ENCODE data around the gene SYNGR2.

The SYNGR2 gene

GRCh38 chr17:78143214-78144146 lies 24.9 kb upstream of the SYNGR2 start:
- TF ChIP-seq ZNF274 (IDR thresholded peaks at IDR 0.05; ENCODE audit: low read depth, low read length) = no peak
- H3K4me3 ChIP-seq (ENCODE audit: low read length) = no peak overlapping the region

GRCh38 chr17:78144147-78144719 lies 24.1 kb upstream of the SYNGR2 start:
- TF ChIP-seq ZNF274 (IDR thresholded peaks at IDR 0.05; ENCODE audit: low read depth, low read length) = no peak
- no peak overlapping the region for H3K4me3 ChIP-seq (ENCODE audit: low read length)

GRCh38 chr17:78144736-78145641 lies 23.4 kb upstream of the SYNGR2 start:
- no peak for TF ChIP-seq ZNF274 (IDR thresholded peaks at IDR 0.05; ENCODE audit: low read depth, low read length)
- H3K4me3 ChIP-seq (ENCODE audit: low read length) = no peak overlapping the region

GRCh38 chr17:78146471-78146869 lies 21.9 kb upstream of the SYNGR2 start:
- no peak for TF ChIP-seq ZNF274 (IDR thresholded peaks at IDR 0.05; ENCODE audit: low read depth, low read length)
- H3K4me3 ChIP-seq (ENCODE audit: low read length) = no peak overlapping the region

- no peak for TF ChIP-seq ZNF274 (IDR thresholded peaks at IDR 0.05; ENCODE audit: low read depth, low read length)
- H3K4me3 ChIP-seq (ENCODE audit: low read length) = no peak overlapping the region
Measured at GRCh38 chr17:78146881-78147280, 21.5 kb upstream of the SYNGR2 start.

GRCh38 chr17:78147315-78147998 lies 20.9 kb upstream of the SYNGR2 start:
- no peak for TF ChIP-seq ZNF274 (IDR thresholded peaks at IDR 0.05; ENCODE audit: low read depth, low read length)

GRCh38 chr17:78148286-78149016 lies 19.9 kb upstream of the SYNGR2 start:
- no peak for TF ChIP-seq ZNF274 (IDR thresholded peaks at IDR 0.05; ENCODE audit: low read depth, low read length)
- H3K4me3 ChIP-seq (ENCODE audit: low read length) = no peak overlapping the region

More at GRCh38 chr17:78147315-78147998, 20.9 kb upstream of the SYNGR2 start:
- no peak overlapping the region for H3K4me3 ChIP-seq (ENCODE audit: low read length)

GRCh38 chr17:78151514-78152008 lies 16.8 kb upstream of the SYNGR2 start:
- no peak for TF ChIP-seq ZNF274 (IDR thresholded peaks at IDR 0.05; ENCODE audit: low read depth, low read length)
- H3K4me3 ChIP-seq (ENCODE audit: low read length) = no peak overlapping the region

GRCh38 chr17:78154903-78155811 lies 13.2 kb upstream of the SYNGR2 start:
- TF ChIP-seq ZNF274 (IDR thresholded peaks at IDR 0.05; ENCODE audit: low read depth, low read length) = no peak
- H3K4me3 ChIP-seq (ENCODE audit: low read length) = no peak overlapping the region; the same call in 1 of the 2 replicates

GRCh38 chr17:78159575-78160158 lies 8.7 kb upstream of the SYNGR2 start:
- TF ChIP-seq ZNF274 (IDR thresholded peaks at IDR 0.05; ENCODE audit: low read depth, low read length) = no peak
- H3K4me3 ChIP-seq (ENCODE audit: low read length) = peak overlapping the region; percentile 17; the same call in 1 of the 2 replicates

- no peak for TF ChIP-seq ZNF274 (IDR thresholded peaks at IDR 0.05; ENCODE audit: low read depth, low read length)
- no peak overlapping the region for H3K4me3 ChIP-seq (ENCODE audit: low read length)
Measured at GRCh38 chr17:78163881-78164747, 4.3 kb upstream of the SYNGR2 start.

Measured in GM08714 (cell line).